HG02588 (cell line): Measurements from ENCODE around the gene NHERF1.

ENCODE experiments used
- ATAC-seq: cut with Tn5 transposase; IDR thresholded peaks from one replicate; pipeline ENCODE4 v1.9.1; 2021; ENCODE audit warnings: mild to moderate bottlenecking, moderate library complexity; ENCODE audit not compliant: unreplicated experiment

Gene NHERF1

DNA sequence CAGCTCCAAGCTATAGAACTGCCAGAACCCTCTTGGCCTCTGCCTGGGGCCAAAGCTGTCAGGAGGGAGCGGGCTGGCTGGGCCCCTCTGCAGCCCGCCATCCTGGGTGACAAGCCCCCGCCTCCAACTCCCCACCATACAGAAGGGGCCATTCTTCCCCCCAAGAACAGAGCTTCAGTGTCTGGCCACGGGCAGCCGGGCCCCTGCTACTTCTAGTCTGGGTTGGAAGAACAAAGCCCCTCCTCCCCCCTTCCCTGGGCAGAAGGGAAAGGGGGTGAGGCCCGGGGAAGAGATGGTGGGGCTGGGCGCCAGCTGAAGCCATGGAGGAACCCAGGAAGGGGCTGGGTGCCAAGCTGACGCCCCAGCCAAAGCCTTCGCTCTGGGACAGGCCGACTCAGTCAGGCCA lies 18.7 kb downstream of the NHERF1 start:
- no peak for ATAC-seq

DNA sequence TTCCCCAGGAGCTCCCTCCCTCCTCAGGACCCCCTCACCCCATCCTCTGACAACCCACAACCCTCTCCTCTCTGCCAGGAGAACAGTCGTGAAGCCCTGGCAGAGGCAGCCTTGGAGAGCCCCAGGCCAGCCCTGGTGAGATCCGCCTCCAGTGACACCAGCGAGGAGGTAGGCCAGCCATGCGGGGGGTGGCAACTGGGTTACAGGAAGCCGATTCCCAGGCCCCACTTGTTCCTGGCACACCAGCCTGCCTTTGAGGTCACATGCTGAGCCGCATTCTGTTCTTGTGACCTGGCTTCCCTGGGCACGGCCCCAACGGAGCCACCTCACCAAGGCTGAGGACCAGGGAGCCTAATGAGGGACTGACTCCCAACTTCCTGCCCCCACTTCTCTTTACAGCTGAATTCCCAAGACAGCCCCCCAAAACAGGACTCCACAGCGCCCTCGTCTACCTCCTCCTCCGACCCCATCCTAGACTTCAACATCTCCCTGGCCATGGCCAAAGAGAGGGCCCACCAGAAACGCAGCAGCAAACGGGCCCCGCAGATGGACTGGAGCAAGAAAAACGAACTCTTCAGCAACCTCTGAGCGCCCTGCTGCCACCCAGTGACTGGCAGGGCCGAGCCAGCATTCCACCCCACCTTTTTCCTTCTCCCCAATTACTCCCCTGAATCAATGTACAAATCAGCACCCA lies 19.8 kb downstream of the NHERF1 start:
- no peak for ATAC-seq

DNA sequence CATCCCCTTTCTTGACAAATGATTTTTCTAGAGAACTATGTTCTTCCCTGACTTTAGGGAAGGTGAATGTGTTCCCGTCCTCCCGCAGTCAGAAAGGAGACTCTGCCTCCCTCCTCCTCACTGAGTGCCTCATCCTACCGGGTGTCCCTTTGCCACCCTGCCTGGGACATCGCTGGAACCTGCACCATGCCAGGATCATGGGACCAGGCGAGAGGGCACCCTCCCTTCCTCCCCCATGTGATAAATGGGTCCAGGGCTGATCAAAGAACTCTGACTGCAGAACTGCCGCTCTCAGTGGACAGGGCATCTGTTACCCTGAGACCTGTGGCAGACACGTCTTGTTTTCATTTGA lies 20.3 kb downstream of the NHERF1 start:
- no peak for ATAC-seq

DNA sequence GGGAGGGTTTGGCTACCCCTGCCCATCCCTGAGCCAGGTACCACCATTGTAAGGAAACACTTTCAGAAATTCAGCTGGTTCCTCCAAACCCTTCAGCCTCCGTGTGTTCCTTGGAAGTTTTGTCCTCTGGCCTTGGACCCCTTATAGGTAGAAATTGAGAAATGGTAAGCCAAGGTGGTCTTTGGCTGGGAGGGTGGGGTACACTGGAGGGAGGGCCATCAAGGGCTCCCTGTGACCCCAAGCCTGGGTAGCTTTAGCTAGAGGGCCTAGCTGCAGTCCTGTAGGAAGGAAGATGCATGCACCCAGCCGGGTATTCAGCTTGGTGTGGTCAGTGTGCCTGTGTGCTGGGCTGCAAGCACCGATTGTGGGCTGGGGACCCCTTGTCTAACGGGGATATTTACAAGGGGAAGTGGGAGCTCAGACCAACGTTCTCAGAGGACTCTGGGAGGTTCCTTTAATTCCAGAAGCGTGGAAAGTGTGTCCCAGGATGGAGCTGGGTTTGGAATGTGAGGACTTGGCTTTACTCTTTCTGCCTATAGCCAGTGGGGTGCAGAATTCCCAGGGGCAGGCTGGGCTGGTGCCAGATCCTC lies 20.9 kb downstream of the NHERF1 start:
- no peak for ATAC-seq

DNA sequence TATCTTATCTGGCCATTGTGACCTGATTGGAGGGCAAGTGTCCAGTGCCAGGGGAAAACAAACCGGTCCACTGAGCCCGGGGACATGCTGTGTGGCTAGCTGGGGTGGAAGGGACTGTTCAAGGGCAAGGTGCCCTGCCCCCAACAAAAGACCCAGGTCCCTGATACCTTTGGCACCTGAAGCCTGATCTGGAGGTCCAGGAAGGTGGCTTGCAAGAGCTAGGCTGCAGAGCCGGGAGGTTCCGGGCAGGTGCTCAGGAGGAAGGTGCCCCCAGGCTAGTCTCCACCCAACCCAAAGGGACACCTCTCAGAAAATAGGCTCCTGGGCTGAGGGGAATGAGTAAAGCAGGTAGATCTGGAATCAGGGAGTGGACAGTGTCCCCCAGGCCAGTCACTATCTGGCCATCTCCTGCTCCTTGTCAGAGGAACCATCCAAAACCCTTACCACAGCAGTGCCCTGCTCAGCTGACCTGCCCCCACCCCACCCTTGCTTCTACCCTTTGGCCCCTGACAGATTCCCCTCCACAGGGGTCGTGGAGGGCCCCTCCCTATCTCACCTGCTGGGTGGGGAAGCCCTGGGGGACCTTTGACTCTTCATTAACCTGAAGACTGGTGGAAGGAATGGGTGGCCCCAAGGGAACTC lies 21.5 kb downstream of the NHERF1 start:
- no peak for ATAC-seq

DNA sequence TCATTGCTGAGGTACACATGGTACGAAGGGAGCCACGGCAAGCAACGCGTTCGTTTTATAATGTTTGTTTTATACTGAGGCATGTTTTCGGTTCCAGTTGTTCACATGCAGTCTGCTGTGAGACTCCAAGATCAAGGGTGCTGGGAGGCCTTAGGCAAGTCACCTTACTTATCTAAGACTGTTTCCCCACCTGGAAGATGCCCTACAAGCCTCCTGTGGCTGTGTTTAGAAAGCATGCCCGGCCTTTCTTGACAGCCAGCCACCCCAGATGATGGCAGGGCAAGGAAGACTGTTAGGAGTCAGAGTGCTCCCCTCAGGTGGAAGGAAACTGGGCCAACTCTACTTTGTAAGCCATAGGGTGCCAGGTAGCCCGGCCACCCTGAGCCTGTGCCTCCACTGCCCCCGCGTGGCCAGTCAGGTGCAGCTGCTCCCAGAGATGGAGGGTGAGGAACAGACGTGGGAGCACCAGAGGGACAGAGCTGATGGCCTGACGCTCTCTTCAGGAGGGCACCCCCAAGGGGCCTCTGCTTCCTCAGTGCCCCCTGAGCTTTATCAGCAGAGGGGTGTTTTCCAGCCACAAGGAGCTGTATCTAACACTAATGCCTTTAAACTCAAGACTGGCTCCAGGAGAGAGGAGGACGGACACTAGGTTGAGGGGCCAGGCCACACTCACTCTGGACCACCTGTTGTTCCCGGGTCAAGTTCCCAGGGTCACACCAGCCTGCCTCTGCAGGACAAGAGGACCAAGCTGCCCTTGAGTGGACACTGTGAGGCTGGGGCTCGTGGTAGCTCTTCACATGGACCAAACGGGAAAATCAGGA lies 22.3 kb downstream of the NHERF1 start:
- ATAC-seq: no peak

DNA sequence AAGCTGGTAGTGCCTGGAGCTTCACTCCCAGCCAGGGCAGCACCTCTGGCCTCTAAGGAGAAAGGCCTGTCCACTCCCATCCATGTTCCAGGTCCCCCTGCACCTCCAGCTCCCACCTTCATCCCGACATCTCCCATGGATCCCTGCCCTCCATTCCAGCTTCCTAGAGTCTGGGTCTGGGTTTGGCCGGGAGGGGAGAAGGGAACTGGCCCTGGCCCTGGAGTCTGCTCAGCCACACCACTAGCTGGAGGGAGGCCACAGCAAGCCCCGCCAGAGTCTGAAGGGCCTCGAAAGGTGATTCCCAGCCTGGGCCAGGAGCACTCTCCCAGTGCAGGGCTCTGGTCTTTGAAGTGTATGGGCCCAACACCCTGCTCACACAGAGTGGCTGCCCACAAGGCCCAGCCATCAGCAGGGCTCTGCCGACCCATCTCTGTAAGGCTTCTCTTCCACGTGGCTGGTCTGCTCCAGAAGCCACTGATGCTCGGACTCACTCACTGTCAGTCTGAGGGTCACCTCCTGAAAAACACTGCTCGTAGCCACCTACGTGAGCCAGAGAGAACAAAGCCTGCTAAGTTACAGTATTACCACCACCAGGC lies 23.0 kb downstream of the NHERF1 start:
- ATAC-seq: no peak

DNA sequence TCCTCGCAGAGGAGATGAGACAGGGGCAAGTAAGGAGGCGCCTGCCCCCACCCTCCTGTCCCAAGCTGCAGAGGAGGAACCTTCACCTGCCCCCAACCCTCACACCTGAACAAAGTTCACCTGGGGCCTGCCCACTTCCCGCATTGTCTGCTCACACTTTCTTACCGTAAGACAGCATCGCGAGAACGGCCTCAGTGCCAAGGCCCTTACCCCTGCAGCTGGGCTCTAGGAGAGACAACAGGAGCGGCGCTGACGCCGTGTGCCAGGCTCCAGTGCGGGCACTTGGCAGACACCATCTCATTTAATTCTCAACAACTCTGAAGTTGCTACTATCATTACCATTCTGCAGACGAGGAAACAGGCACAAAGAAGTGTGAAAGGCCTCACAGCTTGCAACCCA lies 23.6 kb downstream of the NHERF1 start:
- no peak for ATAC-seq

DNA sequence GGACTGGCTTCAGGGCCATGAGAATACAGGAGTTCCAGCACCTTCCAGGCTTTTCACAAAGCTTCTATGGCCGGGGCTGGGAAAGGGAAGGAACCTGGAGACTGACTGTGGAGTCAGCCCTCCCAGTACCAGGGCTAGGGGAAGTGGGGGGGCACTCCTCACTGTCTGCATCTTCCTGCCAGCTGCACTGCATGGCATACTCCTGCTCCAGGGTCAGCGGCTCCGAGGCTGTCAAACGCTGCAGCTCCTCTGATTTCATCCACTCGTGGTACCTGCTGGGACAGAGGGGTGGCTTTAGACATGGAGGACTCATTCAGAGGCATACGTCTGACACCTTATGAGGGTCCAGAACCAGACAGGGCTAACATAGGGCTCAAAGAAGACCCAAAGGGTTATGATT lies 25.0 kb downstream of the NHERF1 start:
- no peak for ATAC-seq

DNA sequence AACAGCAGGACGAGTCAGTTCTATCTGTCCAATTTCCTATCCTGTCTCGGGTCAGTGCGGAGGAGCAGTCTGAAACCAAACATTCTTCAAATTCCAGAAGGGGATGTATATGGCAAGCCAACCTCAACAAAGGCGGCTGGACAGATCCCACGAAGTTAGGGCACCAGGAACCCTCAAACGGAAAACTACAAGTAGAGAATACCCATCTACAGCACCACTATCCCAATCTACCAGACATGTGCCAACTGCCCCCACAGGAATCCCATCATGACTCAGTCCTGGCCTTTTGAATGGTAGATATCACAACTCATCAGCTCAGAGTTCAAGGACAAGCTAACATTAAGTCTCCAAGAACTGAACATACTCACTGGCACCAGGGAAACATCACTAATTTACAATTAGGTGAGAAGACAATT lies 25.5 kb downstream of the NHERF1 start:
- ATAC-seq: no peak

DNA sequence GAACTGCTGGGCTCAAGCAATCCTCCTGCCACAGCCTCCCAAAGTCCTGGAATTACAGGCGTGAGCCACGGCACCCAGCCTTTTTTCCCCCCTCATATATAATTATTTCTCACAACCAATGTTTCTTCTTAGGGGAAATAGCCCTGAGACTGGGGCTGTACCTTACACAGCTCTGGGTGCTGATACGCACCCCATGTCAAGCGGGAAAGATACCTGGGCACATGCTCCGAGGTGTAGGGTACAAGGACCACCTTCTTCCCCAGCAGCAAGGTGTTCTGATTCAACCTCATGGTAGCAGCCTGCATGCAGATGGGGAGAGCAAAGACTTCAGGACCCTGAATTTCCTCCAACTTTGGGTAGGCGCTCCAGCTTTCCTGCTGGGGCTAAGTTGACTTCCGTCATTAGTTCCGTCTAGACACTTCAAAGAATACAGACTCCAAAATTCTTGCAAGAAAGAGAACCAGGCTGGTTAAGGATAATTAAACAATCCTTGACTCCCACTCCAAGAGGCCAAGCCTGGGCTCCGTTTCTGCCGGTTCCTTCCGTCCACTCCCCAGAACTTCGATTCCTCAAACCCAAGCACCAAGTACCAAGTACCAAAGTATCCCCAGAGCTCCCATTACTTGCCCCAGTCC lies 27.1 kb downstream of the NHERF1 start:
- ATAC-seq: no peak

DNA sequence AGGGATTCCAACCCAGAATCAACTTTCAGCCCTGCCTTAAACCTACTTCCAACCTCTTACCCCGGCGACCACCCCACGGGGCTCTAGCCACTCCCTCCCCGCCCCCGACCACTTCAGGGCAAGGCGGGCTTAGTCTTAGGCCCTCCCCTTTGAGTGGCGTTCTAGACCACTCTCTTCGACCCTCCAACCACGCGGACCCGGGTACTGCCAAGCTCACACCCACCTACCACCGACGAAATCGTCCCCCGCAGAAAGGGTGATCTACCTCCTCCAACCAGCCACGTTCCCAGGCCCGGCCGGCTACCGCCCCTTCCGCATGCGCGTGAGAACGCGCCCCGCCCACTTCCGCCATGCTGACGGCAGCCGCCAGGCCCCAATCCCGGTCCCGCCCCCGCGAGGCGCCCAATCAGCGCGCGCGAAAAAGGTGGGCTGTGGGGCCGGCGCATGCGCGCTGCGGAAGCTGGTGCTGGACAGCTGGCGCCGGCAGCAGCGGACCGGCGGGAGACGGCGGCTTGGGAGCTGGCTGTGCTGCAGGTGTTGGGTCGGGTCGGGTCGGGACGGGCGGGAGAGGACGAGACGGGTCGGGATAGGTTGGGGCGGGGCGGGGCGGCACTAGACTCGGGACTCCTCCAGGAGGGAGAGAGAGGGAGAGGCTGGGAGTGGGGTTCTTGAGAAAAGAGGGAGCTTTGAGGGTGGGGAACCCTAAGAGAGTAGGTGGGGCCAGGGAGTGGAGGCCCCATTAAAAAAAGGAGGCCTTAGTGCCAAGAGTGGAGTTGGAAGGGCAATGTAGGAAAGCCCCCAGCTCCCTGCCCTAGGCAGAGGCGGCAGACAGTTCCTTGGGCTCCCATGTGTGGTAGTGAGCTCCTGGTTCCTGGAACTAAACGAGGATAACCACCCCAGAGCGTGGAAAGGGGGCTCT lies 27.9 kb downstream of the NHERF1 start, which contains the start of gene NAT9:
NAT9 (minus strand) TSS at position 302 of the 919 bp plus-strand sequence. CDS start 647 bp downstream, outside the sequence.
- ATAC-seq: peak; percentile 78

DNA sequence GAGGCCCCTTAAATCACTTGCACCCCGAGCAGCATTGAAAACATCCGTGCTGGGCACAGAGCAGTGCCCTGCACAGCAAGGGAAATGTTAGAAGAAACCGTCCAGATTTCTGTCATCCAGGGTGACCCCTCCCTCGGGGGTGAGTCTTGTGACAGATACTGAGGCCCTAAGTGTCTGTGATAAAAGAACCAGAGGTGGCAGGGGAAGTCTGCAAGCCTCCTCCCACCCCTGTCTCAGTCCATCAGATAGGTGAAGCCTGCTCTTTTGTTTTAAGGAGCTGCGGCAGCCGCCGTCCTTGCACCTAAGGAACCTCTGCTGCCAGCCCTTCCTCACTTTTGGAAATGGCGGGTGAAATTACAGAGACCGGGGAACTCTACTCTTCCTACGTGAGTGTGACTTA lies 28.6 kb downstream of the NHERF1 start:
- no peak for ATAC-seq

DNA sequence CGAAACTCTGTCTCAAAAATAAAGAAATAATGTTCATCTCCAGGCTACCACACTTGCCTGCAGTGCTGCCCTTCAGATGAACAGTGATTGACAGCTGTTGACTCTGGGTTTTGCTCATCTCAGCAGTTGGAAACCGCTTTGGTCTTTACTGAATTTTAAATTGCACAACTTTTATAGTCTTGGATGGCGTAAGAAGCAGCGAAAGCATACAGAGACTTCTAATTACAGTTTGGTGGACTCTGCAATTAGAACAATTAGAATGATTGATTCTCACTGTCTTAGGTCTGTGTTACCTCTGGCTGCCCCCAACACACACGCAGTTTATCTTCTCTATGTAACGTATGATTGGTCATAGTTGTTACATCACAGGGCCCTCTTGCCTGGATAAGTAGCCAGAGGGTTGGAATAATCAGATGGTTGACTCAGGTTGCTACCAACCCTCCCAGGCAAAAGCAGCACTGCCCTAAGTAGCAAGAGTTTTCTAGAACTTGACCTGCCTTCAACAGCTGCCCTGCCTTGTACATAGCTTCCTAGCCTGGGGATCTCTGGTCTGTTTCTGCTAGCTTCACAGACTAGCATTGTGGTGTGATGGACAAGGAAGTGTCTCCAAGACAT lies 29.6 kb downstream of the NHERF1 start:
- no peak for ATAC-seq

DNA sequence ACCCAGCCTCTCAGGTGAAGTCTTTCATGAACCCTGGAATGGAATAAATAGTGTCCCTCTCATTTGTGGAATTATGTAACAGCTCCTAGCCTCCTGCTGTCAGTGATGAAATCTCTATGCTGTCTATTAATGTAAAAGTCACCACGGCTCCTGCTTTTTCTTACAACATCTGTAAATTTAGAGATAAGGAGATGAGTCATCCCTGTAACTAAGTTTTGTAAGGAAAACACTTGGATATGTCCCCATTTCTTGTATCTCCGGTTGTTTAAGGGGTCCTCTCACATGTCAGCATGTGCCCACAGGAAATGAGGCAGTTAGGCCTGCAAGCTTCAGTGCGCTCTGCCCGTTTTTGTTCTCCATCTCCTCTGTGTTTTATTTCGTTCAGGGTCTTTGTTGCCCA lies 30.5 kb downstream of the NHERF1 start:
- no peak for ATAC-seq

DNA sequence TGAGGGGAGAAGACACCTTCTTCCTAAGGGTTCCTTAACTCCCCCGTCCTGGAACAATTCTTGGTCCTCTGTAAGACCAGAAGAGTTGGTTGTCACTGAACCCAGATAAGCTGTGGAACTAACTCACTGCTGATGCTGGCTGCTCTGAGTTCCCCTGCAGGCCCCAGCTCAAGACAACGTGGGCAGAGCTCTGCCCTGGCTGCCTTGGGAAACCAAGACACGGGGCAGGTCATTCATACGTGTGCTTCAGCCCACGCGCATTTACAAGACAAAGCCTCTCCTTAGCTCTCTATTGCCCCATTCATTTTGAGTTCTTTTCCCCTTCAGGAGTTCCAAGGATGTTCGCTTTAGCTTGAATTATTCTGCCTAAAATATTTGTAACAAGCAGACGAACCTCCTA lies 31.1 kb downstream of the NHERF1 start:
- ATAC-seq: no peak

DNA sequence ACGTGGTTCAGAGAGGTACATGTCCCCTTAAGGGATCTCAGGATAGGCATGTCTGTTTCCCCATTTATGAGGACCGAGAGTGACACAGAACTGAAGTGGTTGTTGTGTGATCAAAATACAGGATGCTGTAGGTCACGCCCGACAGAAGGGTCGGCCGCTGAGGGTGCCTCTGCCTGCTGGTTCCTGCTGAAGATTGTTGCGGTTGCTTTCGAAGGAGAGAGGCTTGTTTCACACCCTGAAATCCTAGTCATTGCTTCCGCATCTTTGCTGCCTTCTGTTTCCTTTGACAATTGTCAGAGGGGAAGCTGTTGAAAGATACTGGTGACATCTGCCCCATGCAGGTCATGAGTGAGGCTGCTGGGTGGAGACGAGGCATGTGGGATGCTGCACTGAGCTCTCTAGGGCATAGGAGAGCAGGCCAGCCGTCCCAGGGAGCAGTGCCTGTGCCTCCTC lies 31.5 kb downstream of the NHERF1 start:
- ATAC-seq: no peak

DNA sequence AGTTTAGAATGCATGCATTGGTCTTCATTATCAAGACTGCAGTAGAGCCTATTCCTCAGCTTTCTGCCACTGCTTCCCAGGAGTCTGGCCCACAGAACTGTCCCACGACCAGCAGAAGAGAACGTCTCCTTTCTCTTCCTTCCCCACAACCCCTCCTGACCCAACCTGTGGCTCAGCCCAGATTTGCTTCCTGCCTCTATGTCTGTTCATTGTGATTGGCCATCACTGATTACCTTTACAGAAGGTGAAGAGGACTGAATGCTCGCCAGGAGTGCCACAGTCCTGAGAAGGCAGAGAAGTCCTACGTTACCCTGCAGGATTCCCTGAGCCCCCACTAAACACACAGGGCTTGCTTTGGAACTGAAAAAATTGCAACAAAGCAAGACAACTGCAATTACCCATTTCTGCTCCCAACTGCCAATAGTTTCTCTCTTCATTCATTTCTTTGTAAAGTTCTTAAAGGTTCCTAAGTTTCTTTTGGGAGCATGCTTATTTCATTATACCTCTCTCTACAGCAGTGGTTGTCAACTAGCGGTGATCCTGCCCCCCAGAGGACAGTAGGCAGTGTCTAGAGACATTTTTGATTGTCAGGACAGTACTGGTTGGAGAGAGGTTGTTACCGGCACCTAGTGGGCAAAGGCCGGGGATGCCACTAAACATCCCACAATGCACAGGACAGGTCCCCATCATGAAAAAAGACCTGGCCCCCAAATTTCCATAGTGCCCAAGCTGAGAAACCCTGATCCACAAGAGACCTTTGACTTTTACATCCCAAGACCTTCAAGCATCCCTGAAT lies 32.2 kb downstream of the NHERF1 start:
- ATAC-seq: no peak
